Stomach (tissue), 9 donors: ENCODE data around the gene GJC3. TPM values are rescaled to one million over a fixed set of nuclear protein-coding genes. Genes with fewer than 3 reads are reported as not detected.
"Not testable (repeated sequence)": the region's sequence is repeated elsewhere in the genome, so short reads cannot be mapped to it uniquely, and the experiment has no call there.

ENCODE experiments used
- DNase-seq, 2 donors: peaks; one replicate each; pipeline versions ENCODE4 v3.0.0 to v3.0.0-alpha.2; 2013 to 2019
- H3K27ac ChIP-seq, 5 donors: fragments of 200-600 bp in 4 of 5; sonication (generic) in 4 of 5; one replicate each; pipeline ENCODE4 v1.5.1; 2013 to 2019; ENCODE audit warnings: mild to moderate bottlenecking in 1 of 5, moderate library complexity in 1 of 5
- H3K27me3 ChIP-seq, 3 donors: fragments of 200-600 bp; sonication (generic); one replicate each; pipeline ENCODE4 v1.5.1; 2017 to 2019; ENCODE audit warnings: mixed run types in 1 of 3
- H3K36me3 ChIP-seq, 4 donors: fragments of 200-600 bp; sonication (generic); 1 replicate in 3 of 4; 2 replicates in 1 of 4; pipeline ENCODE4 v1.5.1; 2016 to 2019
- H3K4me1 ChIP-seq, 4 donors: fragments of 200-600 bp; sonication (generic); one replicate each; pipeline ENCODE4 v1.5.1; 2016 to 2019
- H3K4me3 ChIP-seq, 4 donors: fragments of 200-600 bp; sonication (generic) in 3 of 4; one replicate each; pipeline ENCODE4 v1.5.1; 2016 to 2019; ENCODE audit warnings: mild to moderate bottlenecking in 1 of 4
- H3K9me3 ChIP-seq, 4 donors: fragments of 200-600 bp; sonication (generic); one replicate each; pipeline ENCODE4 v1.5.1; 2016 to 2019
- EP300 ChIP-seq: sonication (generic); formaldehyde crosslinking; IDR thresholded peaks from one replicate; pipeline ENCODE4 v1.6.1; 2017; ENCODE audit warnings: antibody characterized with exemption
- POLR2A ChIP-seq, 4 donors: fragments of 450-650 bp; IDR thresholded peaks; one replicate each; pipeline ENCODE4 v1.6.1; 2016; ENCODE audit warnings: antibody characterized with exemption in 4 of 4, control low read depth in 2 of 4, mild to moderate bottlenecking in 1 of 4, moderate library complexity in 1 of 4
- POLR2AphosphoS5 ChIP-seq, 3 donors: sonication (generic); formaldehyde crosslinking; IDR thresholded peaks; one replicate each; pipeline ENCODE4 v1.6.1; 2016; ENCODE audit warnings: antibody characterized with exemption in 3 of 3
- WGBS, 5 donors: extraction: QIAGEN DNeasy Blood & Tissue Kit in 3 of 5; methylation state at CpG; one replicate each; pipeline versions ENCODE4 v1.1.5 to v1.1.7; 2013 to 2018; 5-methylcytosine and 5-hydroxymethylcytosine counted together
- intact Hi-C: fragments of 100-400 bp; cut with DNase I; formaldehyde crosslinking; loops from one replicate; pipeline ENCODE4 v1.15.1; 2023; ENCODE audit warnings: low total_unique reads
- polyA plus RNA-seq, 3 donors: library from polyadenylated mRNA; stranded (reverse); fragments of 200-250 nt; gene quantifications; one replicate each; pipeline ENCODE4 v1.2.3, GENCODE V29; 2013
- total RNA-seq, 5 donors: library from RNA; depleted of rRNA; stranded (reverse); fragments of >200 nt; gene quantifications; one replicate each; pipeline versions ENCODE4 v1.1.0 to v1.2.3, GENCODE V29; 2014 to 2016
- TF ChIP-seq, protein P1 (sequence below), 7 experiments: fragments of 450-650 bp in 4 of 7; fragments of 200-600 bp in 3 of 7; sonication (generic) in 3 of 7; IDR thresholded peaks; one replicate each; pipeline ENCODE4 v1.5.1; 2016 to 2019; ENCODE audit warnings: antibody characterized with exemption in 7 of 7, control low read depth in 2 of 7, mild to moderate bottlenecking in 1 of 7
- donor health status: healthy with polysubstance abuse.
- donor health status: Bipolar disorder and iron deficiency.
- donor health status: healthy.

The GJC3 gene
- total and polyA plus RNA-seq, 8 donors = 0.15 to 0.75 TPM; not detected in 6

DNA sequence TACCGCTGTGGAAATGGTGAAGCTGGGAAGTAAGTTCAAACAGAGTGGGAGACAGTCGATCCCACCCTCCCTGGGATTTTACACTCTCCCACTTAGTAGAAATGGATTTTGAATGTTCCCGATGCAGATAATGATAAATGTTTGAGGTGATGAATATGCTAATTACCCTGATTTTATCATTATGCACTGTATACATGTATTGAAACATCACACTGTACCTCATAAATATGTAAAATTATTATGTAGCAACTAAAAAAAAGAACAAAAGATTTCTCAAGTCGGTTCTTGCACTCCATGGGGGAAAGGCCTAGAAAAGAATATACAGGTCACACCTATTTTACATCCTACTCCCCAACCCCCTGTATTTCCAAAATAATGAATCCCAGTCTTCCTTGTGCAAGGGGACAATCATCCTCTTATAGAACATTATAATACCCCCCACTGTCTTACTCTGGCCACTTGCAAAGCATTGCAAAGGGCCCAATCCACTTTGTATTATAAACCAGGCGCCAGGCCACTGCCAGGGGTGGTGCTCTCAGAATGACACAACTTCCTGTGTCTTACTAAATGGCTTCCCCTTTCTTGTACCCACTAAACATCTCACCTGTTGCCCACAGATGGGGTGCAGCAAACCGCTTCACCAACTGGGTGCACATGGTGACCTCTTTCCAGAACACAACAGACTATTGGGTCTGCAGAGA, 31.9 kb downstream of the GJC3 start:
- Histone ChIP-seq H3K27me3 (no peaks in the 10 kb centered on the region), H3K36me3 (peaks cover 28 to 55% (median 51%) of the 10 kb centered on the region in 4 donors), H3K4me3 (no peak overlapping the region), H3K9me3 (no peaks in the 10 kb centered on the region), H3K4me1 (no peaks in the 10 kb centered on the region), H3K27ac (no peak overlapping the region)
- intact Hi-C loops = no loop called here
- DNase-seq = no peak
- TF ChIP-seq EP300 (no peak), POLR2A (IDR thresholded peaks at IDR 0.05) (no peak), POLR2AphosphoS5 (IDR thresholded peaks at IDR 0.05) (no peak)
- TF ChIP-seq, protein P1, sequence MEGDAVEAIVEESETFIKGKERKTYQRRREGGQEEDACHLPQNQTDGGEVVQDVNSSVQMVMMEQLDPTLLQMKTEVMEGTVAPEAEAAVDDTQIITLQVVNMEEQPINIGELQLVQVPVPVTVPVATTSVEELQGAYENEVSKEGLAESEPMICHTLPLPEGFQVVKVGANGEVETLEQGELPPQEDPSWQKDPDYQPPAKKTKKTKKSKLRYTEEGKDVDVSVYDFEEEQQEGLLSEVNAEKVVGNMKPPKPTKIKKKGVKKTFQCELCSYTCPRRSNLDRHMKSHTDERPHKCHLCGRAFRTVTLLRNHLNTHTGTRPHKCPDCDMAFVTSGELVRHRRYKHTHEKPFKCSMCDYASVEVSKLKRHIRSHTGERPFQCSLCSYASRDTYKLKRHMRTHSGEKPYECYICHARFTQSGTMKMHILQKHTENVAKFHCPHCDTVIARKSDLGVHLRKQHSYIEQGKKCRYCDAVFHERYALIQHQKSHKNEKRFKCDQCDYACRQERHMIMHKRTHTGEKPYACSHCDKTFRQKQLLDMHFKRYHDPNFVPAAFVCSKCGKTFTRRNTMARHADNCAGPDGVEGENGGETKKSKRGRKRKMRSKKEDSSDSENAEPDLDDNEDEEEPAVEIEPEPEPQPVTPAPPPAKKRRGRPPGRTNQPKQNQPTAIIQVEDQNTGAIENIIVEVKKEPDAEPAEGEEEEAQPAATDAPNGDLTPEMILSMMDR (IDR thresholded peaks at IDR 0.05) = no peak
- 82 to 93% (median 89%) methylated on average over 6 of the region's 6 CpGs for WGBS, 5 donors

DNA sequence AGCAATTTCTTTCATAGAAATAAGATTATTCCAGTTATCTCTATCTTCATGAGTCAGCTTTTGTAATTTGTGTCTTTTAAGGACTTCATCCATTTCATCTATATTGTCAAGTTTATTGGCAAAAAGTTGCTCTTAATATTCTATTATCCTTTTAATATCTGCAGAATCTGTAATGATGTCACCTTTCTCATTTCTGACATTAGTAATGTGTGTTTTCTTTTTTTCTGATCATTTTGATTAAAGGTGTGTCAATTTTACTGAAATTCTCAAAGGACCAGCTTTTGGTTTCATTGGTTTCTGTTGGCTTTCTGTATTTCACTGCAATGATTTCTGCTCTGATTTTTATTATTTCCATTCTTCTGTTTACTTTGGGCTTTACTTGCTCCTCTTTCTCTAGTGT, 34.7 kb downstream of the GJC3 start:
- Histone ChIP-seq H3K4me1 (no peaks in the 10 kb centered on the region), H3K36me3 (peaks cover 12 to 54% (median 51%) of the 10 kb centered on the region in 4 donors), H3K9me3 (no peaks in the 10 kb centered on the region), H3K27ac (no peak overlapping the region), H3K4me3 (no peak overlapping the region), H3K27me3 (no peaks in the 10 kb centered on the region)
- intact Hi-C loops = no loop called here
- DNase-seq = no peak
- TF ChIP-seq POLR2A (IDR thresholded peaks at IDR 0.05) (no peak), EP300 (no peak), POLR2AphosphoS5 (IDR thresholded peaks at IDR 0.05) (no peak)
- TF ChIP-seq, protein P1 (IDR thresholded peaks at IDR 0.05) = no peak

DNA sequence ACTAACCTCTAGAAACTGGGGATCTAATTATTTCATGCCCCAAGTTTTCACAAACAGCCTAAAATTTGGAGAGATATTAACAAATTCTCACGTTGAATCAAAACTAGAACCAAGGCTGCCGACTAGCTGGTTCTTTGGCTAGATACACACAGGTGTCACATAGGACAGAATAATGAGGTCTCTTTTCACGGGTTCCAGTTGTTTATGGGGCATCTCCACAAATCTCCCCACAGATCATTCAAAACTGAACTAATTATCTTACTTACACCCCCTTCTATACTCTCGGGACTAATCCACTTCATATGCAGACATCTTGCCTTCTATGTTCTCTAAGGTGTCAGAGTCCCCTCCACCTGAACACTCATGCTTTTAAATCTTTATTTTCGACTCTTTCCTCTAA, 36.1 kb downstream of the GJC3 start:
- DNase-seq = no peak
- H3K9me3 ChIP-seq = no peaks in the 10 kb centered on the region
- H3K27ac ChIP-seq = no peak overlapping the region
- 70 to 77% (median 72%) methylated on average over 5 of the region's 5 CpGs for WGBS, 5 donors
- intact Hi-C loops = no loop called here
- no peaks in the 10 kb centered on the region for H3K4me1 ChIP-seq
- peaks cover 9 to 52% (median 42%) of the 10 kb centered on the region in 4 donors for H3K36me3 ChIP-seq
- TF ChIP-seq POLR2AphosphoS5 (IDR thresholded peaks at IDR 0.05) = no peak
- no peaks in the 10 kb centered on the region for H3K27me3 ChIP-seq
- H3K4me3 ChIP-seq = no peak overlapping the region

DNA sequence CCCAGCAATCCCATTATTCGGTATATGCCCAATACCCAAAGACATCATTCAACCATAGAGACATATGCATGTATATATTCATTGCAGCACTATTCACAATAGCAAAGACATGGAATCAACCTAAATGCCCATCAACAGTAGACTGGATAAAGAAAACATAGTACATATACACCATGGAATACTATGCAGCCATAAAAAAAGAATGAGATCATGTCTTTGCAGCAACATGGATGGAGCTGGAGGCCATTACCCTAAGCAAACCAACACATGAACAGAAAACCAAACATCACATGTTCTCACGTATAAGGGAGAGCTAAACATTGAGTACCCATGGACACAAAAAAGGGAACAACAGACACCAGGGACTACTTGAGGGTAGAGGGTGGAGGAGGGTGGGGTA, 39.1 kb downstream of the GJC3 start:
- H3K4me3 ChIP-seq, H3K9me3 ChIP-seq, H3K4me1 ChIP-seq, H3K27ac ChIP-seq, DNase-seq, intact Hi-C loops, H3K27me3 ChIP-seq: not testable (repeated sequence)
- WGBS, 5 donors = 94 to 98% (median 95%) methylated on average over 2 of the region's 2 CpGs
- peaks cover 9 to 48% (median 35%) of the 10 kb centered on the region in 4 donors for H3K36me3 ChIP-seq

DNA sequence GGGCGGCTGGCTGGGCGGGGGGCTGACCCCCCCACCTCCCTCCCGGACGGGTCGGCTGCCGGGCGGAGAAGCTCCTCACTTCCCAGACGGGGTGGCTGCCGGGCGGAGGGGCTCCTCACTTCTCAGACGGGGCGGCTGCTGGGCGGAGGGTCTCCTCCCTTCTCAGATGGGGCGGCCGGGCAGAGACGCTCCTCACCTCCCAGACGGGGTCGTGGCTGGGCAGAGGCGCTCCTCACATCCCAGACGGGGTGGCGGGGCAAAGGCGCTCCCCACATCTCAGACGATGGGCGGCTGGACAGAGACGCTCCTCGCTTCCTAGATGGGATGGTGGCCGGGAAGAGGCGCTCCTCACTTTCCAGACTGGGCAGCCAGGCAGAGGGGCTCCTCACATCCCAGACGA, 41.1 kb downstream of the GJC3 start:
- H3K9me3 ChIP-seq, DNase-seq, H3K27ac ChIP-seq, H3K4me3 ChIP-seq, H3K27me3 ChIP-seq, intact Hi-C loops, H3K4me1 ChIP-seq: not testable (repeated sequence)
- H3K36me3 ChIP-seq = peaks cover 9 to 48% (median 35%) of the 10 kb centered on the region in 4 donors
- 85 to 100% (median 92%) methylated on average over 9 to 22 of the region's 29 CpGs; no CpG with 5 or more reads in 1 of the 5 donors for WGBS, 5 donors

GRCh38 chr7:99881370-99881769, 48.0 kb downstream of the GJC3 start:
- 84 to 94% (median 88%) methylated on average over 4 of the region's 4 CpGs for whole genome bisulfite sequencing, 5 donors
- DNase-seq = no peak
- H3K9me3 ChIP-seq = no peaks in the 10 kb centered on the region
- intact Hi-C loops = no loop called here
- H3K27me3 ChIP-seq = no peaks in the 10 kb centered on the region
- peaks cover 0 to 3% (median 0%) of the 10 kb centered on the region in 4 donors for H3K36me3 ChIP-seq
- TF ChIP-seq POLR2A (IDR thresholded peaks at IDR 0.05) (no peak), POLR2AphosphoS5 (IDR thresholded peaks at IDR 0.05) (no peak), EP300 (no peak)
- TF ChIP-seq, protein P1 (IDR thresholded peaks at IDR 0.05) = no peak
- no peak overlapping the region for H3K4me3 ChIP-seq
- no peaks in the 10 kb centered on the region for H3K4me1 ChIP-seq
- H3K27ac ChIP-seq = no peak overlapping the region
